NCI-H1417 treated with DMSO at 0.1 percent for 48 hours (cell line): ENCODE data around the gene MBIP.

Experiments
- DNase-seq: peaks from one replicate; lab custom pipeline; 2025; lab: John Stamatoyannopoulos, UW

Gene MBIP

GRCh38 chr14:36313206-36313605 is 7.2 kb downstream of the MBIP start:
- peak; percentile 57 for DNase-seq

GRCh38 chr14:36306836-36307235 is 13.6 kb downstream of the MBIP start:
- no peak for DNase-seq

- DNase-seq, result no peak
These were observed 15.5 kb downstream of the MBIP start for GRCh38 chr14:36304895-36305294.

- no peak for DNase-seq
These were observed 16.5 kb downstream of the MBIP start for GRCh38 chr14:36303960-36304359.

- DNase-seq, result no peak
These were observed 17.6 kb downstream of the MBIP start for GRCh38 chr14:36302823-36303222.

- DNase-seq, result no peak
These were observed 19.3 kb downstream of the MBIP start for GRCh38 chr14:36301159-36301558.

GRCh38 chr14:36300337-36300736 is 20.1 kb downstream of the MBIP start:
- no peak for DNase-seq

- DNase-seq, result no peak
These were observed 24.5 kb downstream of the MBIP start for GRCh38 chr14:36295642-36296627.

GRCh38 chr14:36294543-36294942 is 25.9 kb downstream of the MBIP start:
- no peak for DNase-seq

GRCh38 chr14:36293824-36294223 is 26.6 kb downstream of the MBIP start:
- no peak for DNase-seq

GRCh38 chr14:36289954-36290353 is 30.5 kb downstream of the MBIP start:
- no peak for DNase-seq

GRCh38 chr14:36288496-36288895 is 31.9 kb downstream of the MBIP start:
- DNase-seq, result no peak

GRCh38 chr14:36284971-36285595 is 35.4 kb downstream of the MBIP start:
- no peak for DNase-seq

GRCh38 chr14:36281309-36281708 is 39.1 kb downstream of the MBIP start:
- DNase-seq, result no peak

- no peak for DNase-seq
These were observed 40.9 kb downstream of the MBIP start for GRCh38 chr14:36279306-36280190.

GRCh38 chr14:36275741-36276140 is 44.7 kb downstream of the MBIP start:
- no peak for DNase-seq

- no peak for DNase-seq
These were observed 48.2 kb downstream of the MBIP start for GRCh38 chr14:36271939-36272907.

- DNase-seq, result no peak
These were observed 49.2 kb downstream of the MBIP start for GRCh38 chr14:36271222-36271621.

- DNase-seq, result no peak
These were observed 50.2 kb downstream of the MBIP start for GRCh38 chr14:36270191-36270590.

- peak; percentile 40 for DNase-seq
These were observed 52.3 kb downstream of the MBIP start for GRCh38 chr14:36268121-36268520.

- DNase-seq, result no peak
These were observed 55.8 kb downstream of the MBIP start for GRCh38 chr14:36264595-36264994.
